Parathyroid adenoma (tissue), 2 donors: ENCODE measurements around the gene PIRT.

ENCODE experiments used
- H2AFZ ChIP-seq: fragments of 300-600 bp; sonication (generic); one replicate; pipeline ENCODE4 v1.7.0; 2017; ENCODE audit warnings: antibody characterized with exemption, mild to moderate bottlenecking
- H3K27ac ChIP-seq: fragments of 300-600 bp; sonication (generic); one replicate; pipeline ENCODE4 v1.7.0; 2017
- H3K27me3 ChIP-seq: fragments of 300-600 bp; sonication (generic); one replicate; pipeline ENCODE4 v1.7.0; 2017; ENCODE audit warnings: low read length; ENCODE audit not compliant: control insufficient read depth, insufficient read depth
- H3K36me3 ChIP-seq: fragments of 300-600 bp; sonication (generic); one replicate; pipeline ENCODE4 v1.7.0; 2017; ENCODE audit warnings: low read length; ENCODE audit not compliant: control insufficient read depth, insufficient read depth
- H3K4me1 ChIP-seq: fragments of 300-600 bp; sonication (generic); one replicate; pipeline ENCODE4 v1.7.0; 2017; ENCODE audit warnings: control low read depth
- H3K4me2 ChIP-seq: fragments of 300-600 bp; sonication (generic); one replicate; pipeline ENCODE4 v1.7.0; 2017; ENCODE audit warnings: low read length
- H3K4me3 ChIP-seq: fragments of 300-600 bp; sonication (generic); one replicate; pipeline ENCODE4 v1.7.0; 2017; ENCODE audit warnings: low read depth, low read length
- H3K79me2 ChIP-seq: fragments of 300-600 bp; sonication (generic); one replicate; pipeline ENCODE4 v1.7.0; 2017; ENCODE audit warnings: control low read depth
- H3K9ac ChIP-seq: fragments of 300-600 bp; sonication (generic); one replicate; pipeline ENCODE4 v1.7.0; 2017; ENCODE audit warnings: mild to moderate bottlenecking
- H3K9me3 ChIP-seq: fragments of 300-600 bp; sonication (generic); one replicate; pipeline ENCODE4 v1.7.0; 2017; ENCODE audit warnings: low read length; ENCODE audit not compliant: control insufficient read depth
- CTCF ChIP-seq: fragments of 300-600 bp; sonication (generic); IDR thresholded peaks from one replicate; pipeline ENCODE4 v1.7.0; 2017; ENCODE audit warnings: antibody characterized with exemption, mild to moderate bottlenecking
- donor health status: primary hyperparathyroidism.

The PIRT gene

GRCh38 chr17:10775740-10776356, 62.0 kb downstream of the PIRT start:
- no peak overlapping the region for H3K9ac ChIP-seq
- H3K27me3 ChIP-seq, result no peaks in the 10 kb centered on the region
- no peak overlapping the region for H3K4me3 ChIP-seq
- no peak overlapping the region for H3K4me2 ChIP-seq
- H3K36me3 ChIP-seq, result no peaks in the 10 kb centered on the region
- no peaks in the 10 kb centered on the region for H3K4me1 ChIP-seq
- H3K79me2 ChIP-seq, result no peaks in the 10 kb centered on the region
- H3K27ac ChIP-seq, result no peak overlapping the region
- H3K9me3 ChIP-seq, result no peaks in the 10 kb centered on the region
- H2AFZ ChIP-seq, result no peak overlapping the region
- no peak for TF ChIP-seq CTCF

GRCh38 chr17:10775058-10775457, 62.8 kb downstream of the PIRT start:
- no peak overlapping the region for H2AFZ ChIP-seq
- H3K4me3 ChIP-seq, result no peak overlapping the region
- TF ChIP-seq CTCF, result no peak
- H3K4me2 ChIP-seq, result no peak overlapping the region
- no peak overlapping the region for H3K9ac ChIP-seq
- no peaks in the 10 kb centered on the region for H3K36me3 ChIP-seq
- H3K27ac ChIP-seq, result no peak overlapping the region
- no peaks in the 10 kb centered on the region for H3K27me3 ChIP-seq
- H3K4me1 ChIP-seq, result no peaks in the 10 kb centered on the region
- H3K9me3 ChIP-seq, result no peaks in the 10 kb centered on the region
- H3K79me2 ChIP-seq, result no peaks in the 10 kb centered on the region

- no peaks in the 10 kb centered on the region for H3K79me2 ChIP-seq
- no peak overlapping the region for H3K27ac ChIP-seq
- no peaks in the 10 kb centered on the region for H3K36me3 ChIP-seq
- no peaks in the 10 kb centered on the region for H3K4me1 ChIP-seq
- no peak overlapping the region for H3K4me2 ChIP-seq
- no peak overlapping the region for H3K4me3 ChIP-seq
- no peaks in the 10 kb centered on the region for H3K9me3 ChIP-seq
- H3K27me3 ChIP-seq, result no peaks in the 10 kb centered on the region
- no peak for TF ChIP-seq CTCF
- H3K9ac ChIP-seq, result no peak overlapping the region
- H2AFZ ChIP-seq, result no peak overlapping the region
Measured at GRCh38 chr17:10773391-10773790, 64.5 kb downstream of the PIRT start.
